Activated naive CD8-positive, alpha-beta T cell treated with anti-CD3 and anti-CD28 coated beads, Interleukin-2, amount 50 U/mL, for 24 hours (primary cell): ENCODE data around the gene ERVFRD-1.
"Not testable (repeated sequence)": the region's sequence is repeated elsewhere in the genome, so short reads cannot be mapped to it uniquely, and the experiment has no call there.

Experiments
- ATAC-seq: fragments of 150-1000 bp; cut with Tn5 transposase; one replicate; pipeline ENCODE4 v1.10.0; 2021
- DNase-seq: peaks from one replicate; pipeline ENCODE4 v3.0.0; 2021
- H3K27ac Mint-ChIP-seq: one replicate; pipeline ENCODE4 v1.8.0; 2021; ENCODE audit warnings: mild to moderate bottlenecking, mixed read lengths
- H3K27me3 Mint-ChIP-seq: one replicate; pipeline ENCODE4 v1.8.0; 2021; ENCODE audit warnings: mixed read lengths
- H3K36me3 Mint-ChIP-seq: one replicate; pipeline ENCODE4 v1.8.0; 2021; ENCODE audit warnings: low read depth, mixed read lengths
- H3K4me1 Mint-ChIP-seq: one replicate; pipeline ENCODE4 v1.8.0; 2021; ENCODE audit warnings: mixed read lengths
- H3K4me3 Mint-ChIP-seq: one replicate; pipeline ENCODE4 v1.8.0; 2021; ENCODE audit warnings: mild to moderate bottlenecking, moderate library complexity, mixed read lengths
- H3K9me3 Mint-ChIP-seq: one replicate; pipeline ENCODE4 v1.8.0; 2021; ENCODE audit warnings: mixed read lengths

The ERVFRD-1 gene

GRCh38 chr6:11087141-11087812 lies 24.2 kb downstream of the ERVFRD-1 start:
- not testable (repeated sequence) for H3K9me3 Mint-ChIP-seq, H3K4me3 Mint-ChIP-seq, H3K4me1 Mint-ChIP-seq, H3K27me3 Mint-ChIP-seq, ATAC-seq, H3K27ac Mint-ChIP-seq, DNase-seq, H3K36me3 Mint-ChIP-seq

GRCh38 chr6:11085758-11086435 lies 25.6 kb downstream of the ERVFRD-1 start:
- Mint-ChIP-seq H3K9me3 (no peaks in the 10 kb centered on the region), H3K4me3 (no peak overlapping the region), H3K36me3 (no peaks in the 10 kb centered on the region), H3K4me1 (no peaks in the 10 kb centered on the region), H3K27me3 (peaks cover 2% of the 10 kb centered on the region), H3K27ac (no peak overlapping the region)
- no peak for ATAC-seq
- DNase-seq = no peak

GRCh38 chr6:11083956-11084355 lies 27.6 kb downstream of the ERVFRD-1 start:
- H3K27ac Mint-ChIP-seq = no peak overlapping the region
- no peaks in the 10 kb centered on the region for H3K4me1 Mint-ChIP-seq
- DNase-seq (no peak), ATAC-seq (no peak)
- H3K4me3 Mint-ChIP-seq = no peak overlapping the region
- H3K27me3 Mint-ChIP-seq = peaks cover 2% of the 10 kb centered on the region
- no peaks in the 10 kb centered on the region for H3K36me3 Mint-ChIP-seq
- no peaks in the 10 kb centered on the region for H3K9me3 Mint-ChIP-seq

GRCh38 chr6:11083491-11083890 lies 28.0 kb downstream of the ERVFRD-1 start:
- no peaks in the 10 kb centered on the region for H3K36me3 Mint-ChIP-seq
- H3K9me3 Mint-ChIP-seq = no peaks in the 10 kb centered on the region
- no peak overlapping the region for H3K4me3 Mint-ChIP-seq
- no peak overlapping the region for H3K27ac Mint-ChIP-seq
- DNase-seq = no peak
- no peaks in the 10 kb centered on the region for H3K4me1 Mint-ChIP-seq
- H3K27me3 Mint-ChIP-seq = peaks cover 2% of the 10 kb centered on the region
- no peak for ATAC-seq

- no peaks in the 10 kb centered on the region for H3K27me3 Mint-ChIP-seq
- H3K36me3 Mint-ChIP-seq = no peaks in the 10 kb centered on the region
- DNase-seq (no peak), ATAC-seq (no peak)
- H3K4me1 Mint-ChIP-seq = no peaks in the 10 kb centered on the region
- no peak overlapping the region for H3K4me3 Mint-ChIP-seq
- H3K9me3 Mint-ChIP-seq = no peaks in the 10 kb centered on the region
- H3K27ac Mint-ChIP-seq = no peak overlapping the region
Measured at GRCh38 chr6:11080296-11080695, 31.2 kb downstream of the ERVFRD-1 start.

GRCh38 chr6:11078266-11078665 lies 33.3 kb downstream of the ERVFRD-1 start:
- ATAC-seq (no peak), DNase-seq (no peak)
- Mint-ChIP-seq H3K27ac (no peak overlapping the region), H3K9me3 (no peaks in the 10 kb centered on the region), H3K36me3 (no peaks in the 10 kb centered on the region), H3K4me3 (no peak overlapping the region), H3K4me1 (no peaks in the 10 kb centered on the region), H3K27me3 (no peaks in the 10 kb centered on the region)

GRCh38 chr6:11076540-11076939 lies 35.0 kb downstream of the ERVFRD-1 start:
- DNase-seq = no peak
- no peak overlapping the region for H3K27ac Mint-ChIP-seq
- no peaks in the 10 kb centered on the region for H3K9me3 Mint-ChIP-seq
- H3K4me1 Mint-ChIP-seq = no peaks in the 10 kb centered on the region
- no peaks in the 10 kb centered on the region for H3K27me3 Mint-ChIP-seq
- ATAC-seq = no peak
- H3K36me3 Mint-ChIP-seq = no peaks in the 10 kb centered on the region
- no peak overlapping the region for H3K4me3 Mint-ChIP-seq

DNA sequence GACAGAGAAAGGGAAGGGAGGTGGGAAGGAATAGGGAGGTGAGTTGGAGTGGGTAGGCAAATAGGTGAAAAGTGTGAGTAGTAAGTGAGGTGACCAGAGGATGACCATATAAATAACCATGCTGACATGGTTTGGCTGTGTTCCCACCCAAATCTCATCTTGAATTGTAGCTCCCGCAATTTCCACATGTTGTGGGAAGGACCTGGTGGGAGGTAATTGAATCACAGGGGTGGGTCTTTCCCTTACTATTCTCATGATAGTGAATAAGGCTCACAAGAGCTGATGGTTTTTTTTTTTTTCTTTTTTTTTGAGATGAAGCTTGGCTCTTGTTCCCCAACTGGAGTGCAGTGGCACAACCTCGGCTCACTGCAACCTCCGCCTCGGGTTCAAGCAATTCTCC lies 39.4 kb downstream of the ERVFRD-1 start:
- H3K27ac Mint-ChIP-seq = no peak overlapping the region
- H3K4me1 Mint-ChIP-seq = no peaks in the 10 kb centered on the region
- no peaks in the 10 kb centered on the region for H3K9me3 Mint-ChIP-seq
- ATAC-seq = no peak
- DNase-seq = no peak
- no peaks in the 10 kb centered on the region for H3K36me3 Mint-ChIP-seq
- H3K4me3 Mint-ChIP-seq = no peak overlapping the region
- no peaks in the 10 kb centered on the region for H3K27me3 Mint-ChIP-seq

DNA sequence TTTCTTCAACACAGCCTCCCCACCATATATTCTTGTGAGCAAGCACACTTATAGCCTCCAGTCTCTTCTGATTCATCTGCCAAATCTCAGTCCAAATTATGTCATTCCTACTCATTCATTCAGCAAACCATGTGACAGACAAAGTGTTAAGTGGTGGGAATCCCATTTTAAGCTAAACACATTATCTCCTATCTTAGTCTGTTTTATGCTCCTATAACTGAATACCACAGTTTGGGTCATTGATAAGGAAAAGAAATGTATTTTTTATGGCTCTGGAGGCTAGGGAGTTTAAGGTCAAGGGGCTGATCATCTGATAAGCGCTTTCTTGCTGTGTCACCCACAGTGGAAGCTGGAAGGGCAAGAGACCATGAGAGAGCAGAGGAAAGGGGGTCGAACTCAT lies 41.8 kb downstream of the ERVFRD-1 start:
- Mint-ChIP-seq H3K27me3 (no peaks in the 10 kb centered on the region), H3K4me3 (no peak overlapping the region), H3K9me3 (no peaks in the 10 kb centered on the region), H3K36me3 (no peaks in the 10 kb centered on the region), H3K4me1 (no peaks in the 10 kb centered on the region), H3K27ac (no peak overlapping the region)
- ATAC-seq = no peak
- no peak for DNase-seq

DNA sequence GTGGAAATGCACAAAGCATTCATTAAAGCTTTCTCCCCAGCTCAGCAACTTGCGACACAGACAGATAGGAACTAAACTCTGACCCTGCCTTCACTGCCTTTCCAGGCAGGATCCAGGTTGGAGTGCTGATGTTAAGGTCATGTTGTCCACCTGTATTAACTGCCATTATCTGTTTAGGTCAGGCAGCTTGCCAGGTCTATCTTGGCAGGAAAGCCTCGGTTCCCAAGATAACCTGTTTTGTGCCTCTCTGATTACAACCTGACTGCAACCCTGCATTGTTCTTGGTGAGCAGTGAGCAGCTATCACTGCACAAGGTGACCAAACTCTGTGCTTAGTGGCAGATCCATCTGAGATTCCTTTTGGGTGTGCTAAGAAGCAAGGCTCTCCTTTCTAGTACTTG lies 44.2 kb downstream of the ERVFRD-1 start:
- H3K27ac Mint-ChIP-seq = no peak overlapping the region
- H3K27me3 Mint-ChIP-seq = no peaks in the 10 kb centered on the region
- ATAC-seq = no peak
- no peaks in the 10 kb centered on the region for H3K36me3 Mint-ChIP-seq
- no peaks in the 10 kb centered on the region for H3K4me1 Mint-ChIP-seq
- H3K4me3 Mint-ChIP-seq = no peak overlapping the region
- no peaks in the 10 kb centered on the region for H3K9me3 Mint-ChIP-seq
- no peak for DNase-seq

DNA sequence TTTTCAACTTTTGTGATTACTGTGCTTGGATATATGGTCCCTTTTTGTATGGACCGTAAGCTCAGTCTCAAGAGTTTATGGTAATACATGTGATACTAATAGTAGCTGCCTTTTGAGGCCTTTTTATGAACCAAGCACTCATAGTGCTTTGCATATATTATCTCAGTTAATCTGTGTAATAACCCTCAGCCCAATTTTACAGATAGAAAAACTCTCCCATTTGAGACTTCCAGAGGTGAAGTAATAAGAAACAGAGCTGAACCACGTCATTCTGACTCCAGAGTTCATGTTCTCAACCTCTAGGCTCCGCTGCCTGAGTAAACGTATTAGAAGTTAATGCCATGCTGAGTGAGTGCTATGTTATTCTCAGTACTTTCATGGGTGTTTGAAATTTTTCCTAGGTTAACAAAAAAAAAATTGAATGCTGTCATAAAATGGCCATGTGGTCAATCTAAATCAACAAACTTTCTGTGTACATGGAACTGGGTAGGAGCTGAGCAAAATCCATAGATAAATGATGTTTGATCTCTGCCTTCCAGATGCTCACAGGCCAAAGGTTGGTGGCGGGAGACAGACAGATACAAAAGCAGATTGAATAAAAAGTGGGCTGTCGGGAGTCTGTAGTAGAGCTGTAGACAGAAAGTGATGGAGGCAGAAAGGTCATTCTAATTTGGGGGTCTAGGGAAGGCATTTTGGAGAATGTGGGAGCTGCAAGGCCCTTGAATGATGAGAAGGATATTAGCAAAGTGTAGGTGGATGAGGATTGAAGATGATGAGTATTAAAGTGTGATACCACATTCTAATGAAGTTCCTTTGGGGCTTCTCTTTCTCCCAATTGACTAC lies 44.8 kb downstream of the ERVFRD-1 start:
- no peaks in the 10 kb centered on the region for H3K36me3 Mint-ChIP-seq
- H3K9me3 Mint-ChIP-seq = no peaks in the 10 kb centered on the region
- ATAC-seq (no peak), DNase-seq (no peak)
- H3K27me3 Mint-ChIP-seq = no peaks in the 10 kb centered on the region
- H3K27ac Mint-ChIP-seq = no peak overlapping the region
- H3K4me1 Mint-ChIP-seq = no peaks in the 10 kb centered on the region
- no peak overlapping the region for H3K4me3 Mint-ChIP-seq

- Mint-ChIP-seq H3K27ac (no peak overlapping the region), H3K9me3 (no peaks in the 10 kb centered on the region), H3K27me3 (peaks cover 4% of the 10 kb centered on the region), H3K4me1 (no peaks in the 10 kb centered on the region), H3K36me3 (no peaks in the 10 kb centered on the region), H3K4me3 (no peak overlapping the region)
- DNase-seq (no peak), ATAC-seq (no peak)
Measured at GRCh38 chr6:11065436-11066202, 45.9 kb downstream of the ERVFRD-1 start.

DNA sequence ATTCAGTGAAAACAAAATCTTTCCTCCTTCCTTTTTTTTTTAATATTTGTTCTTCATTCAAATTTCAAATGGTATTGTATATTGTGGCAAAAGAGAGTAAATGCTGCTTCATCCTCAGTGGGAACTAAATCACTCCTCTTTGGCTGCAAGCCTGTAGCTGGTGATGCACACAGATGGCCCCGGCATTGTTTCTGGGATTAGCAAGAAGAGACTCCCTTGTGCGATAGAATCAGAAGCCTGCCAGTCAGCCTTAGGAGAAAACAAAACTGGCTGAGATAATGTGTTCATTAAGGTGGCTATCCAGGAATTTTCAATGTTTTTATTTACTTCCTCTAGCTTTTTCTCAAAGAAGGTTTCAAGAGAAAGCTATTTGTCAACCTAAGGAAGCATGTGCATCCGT lies 46.7 kb downstream of the ERVFRD-1 start:
- Mint-ChIP-seq H3K4me3 (no peak overlapping the region), H3K4me1 (no peaks in the 10 kb centered on the region), H3K27ac (no peak overlapping the region), H3K27me3 (peaks cover 4% of the 10 kb centered on the region), H3K36me3 (no peaks in the 10 kb centered on the region), H3K9me3 (no peaks in the 10 kb centered on the region)
- ATAC-seq (no peak), DNase-seq (no peak)

DNA sequence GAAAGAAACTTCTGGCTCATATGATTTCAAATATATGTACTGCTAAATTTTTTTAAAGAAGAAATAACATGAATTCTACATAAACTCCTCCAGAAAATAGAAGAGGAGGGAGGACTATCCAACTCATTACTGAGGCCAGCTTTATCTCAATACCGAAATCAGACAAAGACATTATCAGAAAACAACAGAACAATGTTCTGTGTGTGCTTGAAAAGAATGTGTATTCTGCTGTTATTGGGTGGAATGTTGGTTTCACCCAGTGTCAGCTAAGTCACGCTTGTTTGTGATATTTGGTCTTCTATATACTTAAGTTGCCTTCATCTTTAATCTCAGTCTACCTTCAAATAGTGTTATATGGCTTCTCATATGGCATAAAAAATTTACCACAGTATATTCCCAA lies 48.8 kb downstream of the ERVFRD-1 start:
- H3K4me3 Mint-ChIP-seq = no peak overlapping the region
- no peak for DNase-seq
- no peaks in the 10 kb centered on the region for H3K36me3 Mint-ChIP-seq
- peaks cover 4% of the 10 kb centered on the region for H3K27me3 Mint-ChIP-seq
- no peak for ATAC-seq
- H3K4me1 Mint-ChIP-seq = no peaks in the 10 kb centered on the region
- no peak overlapping the region for H3K27ac Mint-ChIP-seq
- H3K9me3 Mint-ChIP-seq = no peaks in the 10 kb centered on the region
